GM18951 (cell line): ENCODE data around the gene EXOC6.
"Not testable (repeated sequence)": the region's sequence is repeated elsewhere in the genome, so short reads cannot be mapped to it uniquely, and the experiment has no call there.

Source experiments
- POLR2A ChIP-seq: IDR thresholded peaks from 4 replicates; pipeline ENCODE4 v1.6.1; 2011; ENCODE audit warnings: mild to moderate bottlenecking; ENCODE audit not compliant: insufficient read length, insufficient read depth; ENCODE audit errors: extremely low read depth
- in situ Hi-C: fragments of 300-500 bp; cut with MboI; formaldehyde crosslinking; loops from one replicate; pipeline ENCODE4 v1.12.0; 2022; ENCODE audit warnings: low sequenced_read_pairs, mixed read lengths, inconsistent platforms; ENCODE audit not compliant: unreplicated experiment

Gene EXOC6

GRCh38 chr10:92880917-92881316 is 32.6 kb downstream of the EXOC6 start:
- no peak for TF ChIP-seq POLR2A

DNA sequence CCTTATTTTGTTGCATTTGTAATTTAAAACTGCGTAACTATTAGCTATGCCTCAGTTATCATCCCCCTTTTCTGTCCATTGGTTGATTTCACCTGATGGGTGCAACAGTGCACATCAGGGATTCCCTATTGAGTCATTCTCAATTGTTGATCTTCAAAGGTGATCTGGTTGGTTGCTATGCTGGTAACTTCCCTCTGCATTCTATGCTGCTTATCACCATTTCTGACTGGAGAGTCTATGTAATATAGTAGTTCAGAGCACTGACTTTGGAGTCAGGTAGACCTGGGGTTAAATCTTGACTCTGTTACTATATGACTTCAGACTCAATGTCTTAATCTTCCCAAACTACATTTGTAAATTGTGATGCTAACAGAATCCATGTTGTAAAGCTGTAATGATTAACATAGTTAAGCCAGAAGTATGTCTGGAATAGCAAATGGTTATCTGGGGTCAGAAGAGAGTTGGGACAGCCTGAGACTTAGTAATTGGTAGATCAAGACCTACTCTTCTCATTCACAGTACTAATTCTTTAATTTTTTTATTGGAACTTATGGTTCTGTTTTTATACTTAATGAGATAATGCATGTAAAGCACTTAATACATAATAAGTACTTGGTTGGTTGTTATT is 38.1 kb downstream of the EXOC6 start:
- in situ Hi-C loops = no loop called here
- no peak for TF ChIP-seq POLR2A

More at GRCh38 chr10:92880917-92881316, 32.6 kb downstream of the EXOC6 start:
- in situ Hi-C loops = no loop called here

DNA sequence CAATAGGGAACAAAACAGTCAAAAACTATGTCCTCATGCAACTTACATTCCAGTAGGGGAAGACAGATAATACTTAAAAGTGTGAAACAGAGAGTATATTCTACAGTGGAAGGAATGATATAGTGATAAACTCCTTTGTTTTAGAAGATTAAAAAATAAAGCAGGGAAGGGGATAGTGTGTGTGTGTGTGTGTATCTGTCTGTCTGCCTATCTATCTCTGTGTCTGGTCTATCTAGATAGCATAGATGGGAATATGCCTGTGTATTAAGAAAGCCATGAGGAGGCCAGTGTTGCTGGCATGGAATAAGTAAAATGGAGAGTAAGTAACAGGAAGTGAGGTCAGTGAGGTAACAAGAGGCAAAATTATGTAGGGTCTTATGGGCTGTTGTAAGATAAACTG is 42.2 kb downstream of the EXOC6 start:
- in situ Hi-C loops = no loop called here
- TF ChIP-seq POLR2A = no peak

GRCh38 chr10:92891885-92892690 is 43.8 kb downstream of the EXOC6 start:
- no peak for TF ChIP-seq POLR2A
- in situ Hi-C loops = no loop called here

GRCh38 chr10:92892691-92893054 is 44.4 kb downstream of the EXOC6 start:
- in situ Hi-C loops = no loop called here
- no peak for TF ChIP-seq POLR2A

DNA sequence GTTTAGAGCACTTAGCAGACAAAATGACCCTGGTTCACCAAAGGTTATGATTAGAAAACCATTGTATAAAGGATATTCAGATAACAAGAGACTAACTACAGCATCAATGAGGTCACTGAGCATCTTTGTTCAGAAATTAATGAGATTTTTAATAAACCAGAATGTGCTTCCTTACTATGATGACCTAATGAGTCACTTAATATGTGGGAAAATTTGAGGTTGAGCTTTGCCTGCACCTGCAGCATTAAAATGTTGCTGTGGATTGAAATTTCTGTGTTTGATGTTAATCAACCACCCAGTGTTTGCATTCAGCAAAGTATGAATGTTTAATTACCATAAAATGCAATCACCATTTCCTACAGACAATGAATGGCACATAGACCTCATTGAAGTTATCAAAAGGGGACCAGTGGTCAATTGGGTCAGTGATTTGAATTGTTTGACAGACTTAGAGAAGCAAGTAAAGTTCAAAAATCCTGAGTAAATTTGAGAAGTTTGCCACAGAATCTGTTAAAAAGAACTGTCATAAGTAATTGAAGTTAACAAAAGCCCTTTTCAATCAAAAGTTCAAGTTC is 45.8 kb downstream of the EXOC6 start:
- in situ Hi-C loops = no loop called here
- no peak for TF ChIP-seq POLR2A

GRCh38 chr10:92897916-92898315 is 49.6 kb downstream of the EXOC6 start:
- in situ Hi-C loops = no loop called here
- no peak for TF ChIP-seq POLR2A

GRCh38 chr10:92901819-92902251 is 53.5 kb downstream of the EXOC6 start:
- no peak for TF ChIP-seq POLR2A
- in situ Hi-C loops = no loop called here

GRCh38 chr10:92903633-92904032 is 55.3 kb downstream of the EXOC6 start:
- no peak for TF ChIP-seq POLR2A
- in situ Hi-C loops = no loop called here

DNA sequence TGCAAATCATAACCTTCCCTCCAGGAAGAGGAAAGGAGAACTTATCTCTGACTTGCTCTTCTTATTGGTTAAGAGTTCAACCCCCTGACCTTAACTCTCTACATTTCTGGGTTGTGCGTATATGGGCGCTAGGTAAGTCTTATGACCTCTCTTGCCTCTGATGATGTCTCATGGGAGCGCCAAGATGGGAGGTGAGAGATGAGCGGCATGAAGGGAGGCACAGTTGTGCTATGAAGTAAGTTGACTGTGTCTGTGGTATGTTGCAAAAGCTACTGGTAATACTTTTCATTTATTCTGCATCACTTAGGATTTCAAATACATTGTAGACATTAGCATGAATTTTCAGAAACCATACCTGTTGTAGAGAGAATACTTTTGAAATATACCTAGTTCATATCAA is 59.0 kb downstream of the EXOC6 start:
- in situ Hi-C loops = no loop called here
- no peak for TF ChIP-seq POLR2A

DNA sequence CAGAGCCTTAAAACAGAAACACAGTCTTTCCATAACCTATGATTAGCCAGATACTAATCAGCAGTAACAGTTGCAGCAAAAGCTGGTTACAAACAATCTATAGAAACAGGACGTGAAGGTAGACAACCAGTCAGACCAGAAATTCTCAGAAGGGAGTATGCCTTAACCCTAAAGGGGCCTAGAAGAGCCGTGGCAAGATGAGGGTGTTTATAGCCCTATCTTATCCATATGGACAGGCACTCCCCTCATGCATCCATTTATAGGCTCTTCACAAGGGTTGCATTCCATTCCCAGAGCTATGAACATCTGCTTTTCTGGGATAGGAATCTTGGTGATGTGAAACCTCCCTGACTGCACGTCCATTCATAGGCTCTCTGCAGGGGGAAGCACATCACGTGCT is 64.3 kb downstream of the EXOC6 start:
- in situ Hi-C loops = not testable (repeated sequence)

- TF ChIP-seq POLR2A = no peak
- in situ Hi-C loops = no loop called here
These were observed 65.7 kb downstream of the EXOC6 start for GRCh38 chr10:92913973-92914372.

- in situ Hi-C loops = no loop called here
- TF ChIP-seq POLR2A = no peak
These were observed 66.4 kb downstream of the EXOC6 start for GRCh38 chr10:92914478-92915325.
